H9 (cell line): Measurements from ENCODE around the gene HS3ST4. TPM values are rescaled to one million over a fixed set of nuclear protein-coding genes. Genes with fewer than 3 reads are reported as not detected.

ENCODE experiments used
- DNase-seq: peaks from one replicate; pipeline ENCODE4 v3.0.0-alpha.2; 2017
- H2AFZ ChIP-seq: one replicate; pipeline ENCODE4 v1.6.1; 2013; ENCODE audit warnings: mild to moderate bottlenecking, low read length, control low read depth, moderate library complexity
- H2AK5ac ChIP-seq: 2 replicates; pipeline ENCODE4 v1.6.1; 2013; ENCODE audit warnings: low read length, control low read depth, mixed read lengths; ENCODE audit not compliant: insufficient read length
- H2BK120ac ChIP-seq: one replicate; pipeline ENCODE4 v1.6.1; 2013; ENCODE audit warnings: low read depth, mild to moderate bottlenecking, low read length, control low read depth, inconsistent platforms; ENCODE audit not compliant: poor library complexity, severe bottlenecking
- H2BK12ac ChIP-seq: 2 replicates; pipeline ENCODE4 v1.6.1; 2013; ENCODE audit warnings: low read length, control low read depth, mixed read lengths, low read depth; ENCODE audit not compliant: insufficient read length
- H2BK15ac ChIP-seq: 2 replicates; pipeline ENCODE4 v1.6.1; 2013; ENCODE audit warnings: low read depth, low read length, control low read depth
- H2BK20ac ChIP-seq: one replicate; pipeline ENCODE4 v1.6.1; 2013; ENCODE audit warnings: low read depth, mild to moderate bottlenecking, low read length, control low read depth, inconsistent platforms; ENCODE audit not compliant: poor library complexity, severe bottlenecking
- H2BK5ac ChIP-seq: 2 replicates; pipeline ENCODE4 v1.6.1; 2013; ENCODE audit warnings: low read length, control low read depth, mixed read lengths; ENCODE audit not compliant: insufficient read length
- H3K14ac ChIP-seq: 2 replicates; pipeline ENCODE4 v1.6.1; 2013; ENCODE audit warnings: low read length, control low read depth; ENCODE audit not compliant: insufficient read depth
- H3K18ac ChIP-seq: 2 replicates; pipeline ENCODE4 v1.6.1; 2013; ENCODE audit warnings: low read depth, mild to moderate bottlenecking, mixed read lengths, low read length, control low read depth; ENCODE audit not compliant: insufficient read length
- H3K23ac ChIP-seq: 2 replicates; pipeline ENCODE4 v1.6.1; 2013; ENCODE audit warnings: low read length, control low read depth, mixed read lengths, low read depth; ENCODE audit not compliant: insufficient read length
- H3K23me2 ChIP-seq: 2 replicates; pipeline ENCODE4 v1.6.1; 2013; ENCODE audit warnings: low read depth, mild to moderate bottlenecking, mixed read lengths, low read length, control low read depth; ENCODE audit not compliant: insufficient read length, poor library complexity, severe bottlenecking
- H3K27ac ChIP-seq: 2 replicates; pipeline ENCODE4 v1.5.1; 2013; ENCODE audit warnings: low read length, control low read depth, mixed read lengths, low read depth; ENCODE audit not compliant: insufficient read length
- H3K27me3 ChIP-seq: 2 replicates; pipeline ENCODE4 v1.6.1; 2013; ENCODE audit warnings: low read length, control low read depth, inconsistent platforms; ENCODE audit not compliant: insufficient read depth
- H3K4ac ChIP-seq: 2 replicates; pipeline ENCODE4 v1.6.1; 2013; ENCODE audit warnings: low read depth, mild to moderate bottlenecking, control low read depth, inconsistent platforms, low read length, moderate library complexity
- H3K4me1 ChIP-seq: 2 replicates; pipeline ENCODE4 v1.6.1; 2013; ENCODE audit warnings: low read length, control low read depth, inconsistent platforms; ENCODE audit not compliant: insufficient read depth
- H3K4me2 ChIP-seq: 2 replicates; pipeline ENCODE4 v1.6.1; 2013; ENCODE audit warnings: low read length, control low read depth, mixed read lengths; ENCODE audit not compliant: insufficient read length, insufficient read depth
- H3K56ac ChIP-seq: 2 replicates; pipeline ENCODE4 v1.6.1; 2013; ENCODE audit warnings: low read depth, mild to moderate bottlenecking, mixed read lengths, low read length, control low read depth; ENCODE audit not compliant: insufficient read length
- H3K79me1 ChIP-seq: 2 replicates; pipeline ENCODE4 v1.6.1; 2013; ENCODE audit warnings: low read depth, mild to moderate bottlenecking, moderate library complexity, low read length, control low read depth, inconsistent platforms; ENCODE audit not compliant: insufficient read depth, poor library complexity, severe bottlenecking
- H3K79me2 ChIP-seq: 2 replicates; pipeline ENCODE4 v1.6.1; 2013; ENCODE audit warnings: low read length, control low read depth, inconsistent platforms; ENCODE audit not compliant: insufficient read depth
- H3K9ac ChIP-seq: 2 replicates; pipeline ENCODE4 v1.6.1; 2013; ENCODE audit warnings: low read length, control low read depth, mixed read lengths; ENCODE audit not compliant: insufficient read length; ENCODE audit errors: extremely low read depth
- H3K9me3 ChIP-seq: one replicate; pipeline ENCODE4 v1.6.1; 2013; ENCODE audit warnings: low read depth, low read length, inconsistent platforms; ENCODE audit not compliant: control insufficient read depth
- H3T11ph ChIP-seq: one replicate; pipeline ENCODE4 v1.6.1; 2013; ENCODE audit warnings: mild to moderate bottlenecking, low read length, control low read depth, inconsistent platforms
- H4K20me1 ChIP-seq: one replicate; pipeline ENCODE4 v1.6.1; 2013; ENCODE audit not compliant: control insufficient read depth, insufficient read length, insufficient read depth
- H4K5ac ChIP-seq: 2 replicates; pipeline ENCODE4 v1.6.1; 2013; ENCODE audit warnings: low read depth, mild to moderate bottlenecking, mixed read lengths, low read length, control low read depth; ENCODE audit not compliant: insufficient read length
- H4K8ac ChIP-seq: replicated peaks from 2 replicates; pipeline ENCODE4 v1.6.1; 2013; ENCODE audit warnings: low read length, control low read depth, mixed read lengths, low read depth; ENCODE audit not compliant: insufficient read length
- H4K91ac ChIP-seq: 2 replicates; pipeline ENCODE4 v1.6.1; 2013; ENCODE audit warnings: low read depth, mild to moderate bottlenecking, moderate library complexity, mixed read lengths, low read length, control low read depth; ENCODE audit not compliant: insufficient read length
- H3K27ac Mint-ChIP-seq, 3 experiments: 2 replicates in 2 of 3; 3 replicates in 1 of 3; pipeline ENCODE4 v1.8.0; 2020 to 2021; ENCODE audit warnings: mixed read lengths in 3 of 3, mild to moderate bottlenecking in 1 of 3, moderate library complexity in 1 of 3
- H3K27me3 Mint-ChIP-seq: 2 replicates; pipeline ENCODE4 v1.8.0; 2021; ENCODE audit warnings: low read depth, mild to moderate bottlenecking, moderate library complexity, mixed read lengths
- H3K36me3 Mint-ChIP-seq, 3 experiments: 2 replicates in 2 of 3; 3 replicates in 1 of 3; pipeline ENCODE4 v1.8.0; 2020 to 2021; ENCODE audit warnings: low read depth in 3 of 3, mixed read lengths in 3 of 3; ENCODE audit not compliant: insufficient read depth in 1 of 3
- H3K4me1 Mint-ChIP-seq, 2 experiments: 2 replicates each; pipeline ENCODE4 v1.8.0; 2020; ENCODE audit warnings: mixed read lengths in 2 of 2
- H3K4me3 Mint-ChIP-seq, 2 experiments: 2 replicates in 1 of 2; 3 replicates in 1 of 2; pipeline ENCODE4 v1.8.0; 2020 to 2021; ENCODE audit warnings: mild to moderate bottlenecking in 2 of 2, mixed read lengths in 2 of 2, moderate library complexity in 1 of 2
- H3K9me3 Mint-ChIP-seq, 2 experiments: 2 replicates in 1 of 2; 3 replicates in 1 of 2; pipeline ENCODE4 v1.8.0; 2020; ENCODE audit warnings: mild to moderate bottlenecking in 2 of 2, mixed read lengths in 2 of 2, moderate library complexity in 1 of 2
- WGBS: extraction: QIAGEN DNeasy Blood & Tissue Kit; methylation state at CpG from one replicate; pipeline ENCODE4 v1.1.7; 2013; ENCODE audit warnings: missing lambda C conversion rate, low lambda C conversion rate, mixed read lengths; ENCODE audit not compliant: insufficient read length; ENCODE audit errors: extremely low coverage; 5-methylcytosine and 5-hydroxymethylcytosine counted together
- total RNA-seq: library from RNA; stranded (reverse); gene quantifications from 2 replicates; pipeline ENCODE4 v1.2.1, GENCODE V29; 2021
- TF ChIP-seq, protein P1 (sequence below): fragments of 200-600 bp; sonication (generic); conservative IDR thresholded peaks from 3 replicates; pipeline ENCODE4 v1.8.0; 2021; ENCODE audit warnings: antibody characterized with exemption, mild to moderate bottlenecking

The HS3ST4 gene
- total RNA-seq, 1 experiment from 2014 or later = 1.7 TPM

GRCh38 chr16:25951999-25952398, 260.2 kb downstream of the HS3ST4 start:
- Histone ChIP-seq H3K23ac (no peak overlapping the region), H2BK12ac (no peak overlapping the region), H2BK20ac (no peak overlapping the region), H3K79me2 (no peaks in the 10 kb centered on the region), H3K4ac (no peak overlapping the region), H3K27me3 (no peaks in the 10 kb centered on the region), H3K9ac (no peak overlapping the region), H3K14ac (no peak overlapping the region), H2BK15ac (no peak overlapping the region), H2BK120ac (no peak overlapping the region), H3K79me1 (no peaks in the 10 kb centered on the region), H3K23me2 (no peaks in the 10 kb centered on the region), H3T11ph (no peak overlapping the region), H3K56ac (no peak overlapping the region), H4K91ac (no peak overlapping the region), H2BK5ac (no peak overlapping the region), H2AFZ (no peak overlapping the region), H2AK5ac (no peak overlapping the region), H4K8ac (no peak overlapping the region), H3K4me1 (peaks cover 2% of the 10 kb centered on the region; the same call in 1 of the 2 replicates), H4K20me1 (no peaks in the 10 kb centered on the region), H3K27ac (no peak overlapping the region), H3K4me2 (no peak overlapping the region), H3K18ac (no peak overlapping the region), H3K9me3 (peaks cover 6% of the 10 kb centered on the region), H4K5ac (no peak overlapping the region)
- DNase-seq = no peak
- TF ChIP-seq, protein P1, sequence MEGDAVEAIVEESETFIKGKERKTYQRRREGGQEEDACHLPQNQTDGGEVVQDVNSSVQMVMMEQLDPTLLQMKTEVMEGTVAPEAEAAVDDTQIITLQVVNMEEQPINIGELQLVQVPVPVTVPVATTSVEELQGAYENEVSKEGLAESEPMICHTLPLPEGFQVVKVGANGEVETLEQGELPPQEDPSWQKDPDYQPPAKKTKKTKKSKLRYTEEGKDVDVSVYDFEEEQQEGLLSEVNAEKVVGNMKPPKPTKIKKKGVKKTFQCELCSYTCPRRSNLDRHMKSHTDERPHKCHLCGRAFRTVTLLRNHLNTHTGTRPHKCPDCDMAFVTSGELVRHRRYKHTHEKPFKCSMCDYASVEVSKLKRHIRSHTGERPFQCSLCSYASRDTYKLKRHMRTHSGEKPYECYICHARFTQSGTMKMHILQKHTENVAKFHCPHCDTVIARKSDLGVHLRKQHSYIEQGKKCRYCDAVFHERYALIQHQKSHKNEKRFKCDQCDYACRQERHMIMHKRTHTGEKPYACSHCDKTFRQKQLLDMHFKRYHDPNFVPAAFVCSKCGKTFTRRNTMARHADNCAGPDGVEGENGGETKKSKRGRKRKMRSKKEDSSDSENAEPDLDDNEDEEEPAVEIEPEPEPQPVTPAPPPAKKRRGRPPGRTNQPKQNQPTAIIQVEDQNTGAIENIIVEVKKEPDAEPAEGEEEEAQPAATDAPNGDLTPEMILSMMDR = no peak
- H3K27ac Mint-ChIP-seq = no peak overlapping the region
- H3K4me3 Mint-ChIP-seq = no peak overlapping the region
- H3K36me3 Mint-ChIP-seq = peaks cover 6 to 8% (median 7%) of the 10 kb centered on the region in 3 experiments; a peak in 6 of 7 replicates
- peaks cover 61% of the 10 kb centered on the region for H3K27me3 Mint-ChIP-seq
- no CpG with 5 or more reads among the region's 1 CpG for WGBS
- peaks cover 11% of the 10 kb centered on the region in 2 experiments; a peak in 4 of 5 replicates for H3K9me3 Mint-ChIP-seq
- H3K4me1 Mint-ChIP-seq = peaks cover 17 to 20% of the 10 kb centered on the region in 2 experiments
